ENCODE results near the gene SMIM20.
"Not testable (repeated sequence)": the region's sequence is repeated elsewhere in the genome, so short reads cannot be mapped to it uniquely, and the experiment has no call there.

SMIM20 gene

GRCh38 chr4:25913851-25914669, at the start of gene SMIM20:
TSS of gene SMIM20 (plus strand) at chr4:25914220. CDS start at chr4:25914314, 94 bp downstream.
- peak; percentile 90 to 96 (median 94) for DNase-seq

GRCh38 chr4:25865586-25865985, 48.4 kb upstream of the SMIM20 start:
- no peak for DNase-seq

GRCh38 chr4:25866401-25866800, 47.6 kb upstream of the SMIM20 start:
- DNase-seq, result not testable (repeated sequence)

- no peak for DNase-seq
These were observed 46.2 kb upstream of the SMIM20 start for GRCh38 chr4:25867781-25868294.

- no peak for DNase-seq
These were observed 43.9 kb upstream of the SMIM20 start for GRCh38 chr4:25870081-25870480.

- no peak for DNase-seq
These were observed 41.0 kb upstream of the SMIM20 start for GRCh38 chr4:25872851-25873631.

GRCh38 chr4:25873632-25874129, 40.3 kb upstream of the SMIM20 start:
- DNase-seq, result no peak

GRCh38 chr4:25874655-25875054, 39.4 kb upstream of the SMIM20 start:
- DNase-seq, result no peak

GRCh38 chr4:25875281-25875745, 38.7 kb upstream of the SMIM20 start:
- no peak for DNase-seq

- DNase-seq, result peak in 2 of 3 donors; percentile 9 to 24
These were observed 35.3 kb upstream of the SMIM20 start for GRCh38 chr4:25878676-25879075.

- no peak for DNase-seq
These were observed 34.9 kb upstream of the SMIM20 start for GRCh38 chr4:25879091-25879584.

GRCh38 chr4:25879587-25879986, 34.4 kb upstream of the SMIM20 start:
- DNase-seq, result no peak

GRCh38 chr4:25879991-25880651, 33.9 kb upstream of the SMIM20 start:
- peak; percentile 25 to 58 (median 48) for DNase-seq

GRCh38 chr4:25881193-25881592, 32.8 kb upstream of the SMIM20 start:
- peak; percentile 22 to 62 (median 53) for DNase-seq

GRCh38 chr4:25882226-25882625, 31.8 kb upstream of the SMIM20 start:
- DNase-seq, result no peak

GRCh38 chr4:25883565-25883964, 30.5 kb upstream of the SMIM20 start:
- no peak for DNase-seq

- DNase-seq, result peak; percentile 29 to 57 (median 55)
These were observed 29.8 kb upstream of the SMIM20 start for GRCh38 chr4:25884031-25884782.

- no peak for DNase-seq
These were observed 25.2 kb upstream of the SMIM20 start for GRCh38 chr4:25888781-25889180.

- DNase-seq, result no peak
These were observed 24.2 kb upstream of the SMIM20 start for GRCh38 chr4:25889589-25890503.
